HG03097 (cell line): ENCODE data around the gene ZNF740.

Source experiments
- ATAC-seq: cut with Tn5 transposase; IDR thresholded peaks from one replicate; pipeline ENCODE4 v1.9.1; 2021; ENCODE audit not compliant: unreplicated experiment, low FRiP score

Gene ZNF740

GRCh38 chr12:53241623-53242412 is 61.3 kb downstream of the ZNF740 start:
- ATAC-seq = no peak

- ATAC-seq = no peak
These were observed 63.8 kb downstream of the ZNF740 start for GRCh38 chr12:53244337-53244736.
